Measurements from ENCODE around the gene TCERG1.

Gene TCERG1

GRCh38 chr5:146516151-146516475, 69.0 kb downstream of the TCERG1 start, which contains the start of gene GPR151:
Gene GPR151, minus strand, starts transcription at chr5:146516190. Its CDS starts 77 bp downstream, at chr5:146516113.
- Histone ChIP-seq H3K36me3 (peaks cover 8 to 10% (median 9%) of the 10 kb centered on the region in 3 donors), H3K27me3 (no peaks in the 10 kb centered on the region), H3K27ac (no peak within 1 kb of the TSS), H3K4me3 (no peak within 1 kb of the TSS), H3K4me1 (no peaks in the 10 kb centered on the region), H3K9me3 (no peaks in the 10 kb centered on the region)
- intact Hi-C loops (cut with DNase I; ENCODE audit: low total_unique reads): no loop called here
- no peak for DNase-seq
- no peak for TF ChIP-seq CTCF (IDR thresholded peaks at IDR 0.05)

GRCh38 chr5:146519554-146519953, 72.4 kb downstream of the TCERG1 start:
- Histone ChIP-seq H3K4me1 (no peaks in the 10 kb centered on the region), H3K9me3 (no peaks in the 10 kb centered on the region), H3K27ac (no peak overlapping the region), H3K36me3 (no peaks in the 10 kb centered on the region), H3K27me3 (no peaks in the 10 kb centered on the region), H3K4me3 (no peak overlapping the region)
- intact Hi-C loops (cut with DNase I; ENCODE audit: low total_unique reads): no loop called here
- TF ChIP-seq CTCF (IDR thresholded peaks at IDR 0.05): no peak
- DNase-seq: no peak

- DNase-seq: no peak
- no peaks in the 10 kb centered on the region for H3K36me3 ChIP-seq
- H3K4me1 ChIP-seq: no peaks in the 10 kb centered on the region
- no peak for TF ChIP-seq CTCF (IDR thresholded peaks at IDR 0.05)
- H3K9me3 ChIP-seq: no peaks in the 10 kb centered on the region
- H3K27me3 ChIP-seq: no peaks in the 10 kb centered on the region
- intact Hi-C loops (cut with DNase I; ENCODE audit: low total_unique reads): no loop called here
- H3K27ac ChIP-seq: no peak overlapping the region
- no peak overlapping the region for H3K4me3 ChIP-seq
These were observed 73.6 kb downstream of the TCERG1 start for GRCh38 chr5:146520731-146521130.

GRCh38 chr5:146521403-146522106, 74.4 kb downstream of the TCERG1 start:
- Histone ChIP-seq H3K4me3 (no peak overlapping the region), H3K27ac (no peak overlapping the region), H3K36me3 (no peaks in the 10 kb centered on the region), H3K4me1 (no peaks in the 10 kb centered on the region), H3K9me3 (no peaks in the 10 kb centered on the region), H3K27me3 (no peaks in the 10 kb centered on the region)
- DNase-seq: no peak
- intact Hi-C loops (cut with DNase I; ENCODE audit: low total_unique reads): no loop called here
- no peak for TF ChIP-seq CTCF (IDR thresholded peaks at IDR 0.05)

- DNase-seq: no peak
- Histone ChIP-seq H3K4me1 (no peaks in the 10 kb centered on the region), H3K36me3 (no peaks in the 10 kb centered on the region), H3K27me3 (no peaks in the 10 kb centered on the region), H3K27ac (no peak overlapping the region), H3K9me3 (no peaks in the 10 kb centered on the region), H3K4me3 (no peak overlapping the region)
- no peak for TF ChIP-seq CTCF (IDR thresholded peaks at IDR 0.05)
- intact Hi-C loops (cut with DNase I; ENCODE audit: low total_unique reads): no loop called here
These were observed 76.6 kb downstream of the TCERG1 start for GRCh38 chr5:146523698-146524097.

- TF ChIP-seq CTCF (IDR thresholded peaks at IDR 0.05): no peak
- DNase-seq: no peak
- intact Hi-C loops (cut with DNase I; ENCODE audit: low total_unique reads): no loop called here
These were observed 80.7 kb downstream of the TCERG1 start for GRCh38 chr5:146527785-146528184.

More at GRCh38 chr5:146527785-146528184, 80.7 kb downstream of the TCERG1 start:
- H3K9me3 ChIP-seq: no peaks in the 10 kb centered on the region
- H3K4me3 ChIP-seq: no peak overlapping the region
- H3K4me1 ChIP-seq: no peaks in the 10 kb centered on the region
- H3K27ac ChIP-seq: no peak overlapping the region
- H3K27me3 ChIP-seq: no peaks in the 10 kb centered on the region
- no peaks in the 10 kb centered on the region for H3K36me3 ChIP-seq
